ENCODE measurements around the gene HLA-DOB.

Gene HLA-DOB

DNA sequence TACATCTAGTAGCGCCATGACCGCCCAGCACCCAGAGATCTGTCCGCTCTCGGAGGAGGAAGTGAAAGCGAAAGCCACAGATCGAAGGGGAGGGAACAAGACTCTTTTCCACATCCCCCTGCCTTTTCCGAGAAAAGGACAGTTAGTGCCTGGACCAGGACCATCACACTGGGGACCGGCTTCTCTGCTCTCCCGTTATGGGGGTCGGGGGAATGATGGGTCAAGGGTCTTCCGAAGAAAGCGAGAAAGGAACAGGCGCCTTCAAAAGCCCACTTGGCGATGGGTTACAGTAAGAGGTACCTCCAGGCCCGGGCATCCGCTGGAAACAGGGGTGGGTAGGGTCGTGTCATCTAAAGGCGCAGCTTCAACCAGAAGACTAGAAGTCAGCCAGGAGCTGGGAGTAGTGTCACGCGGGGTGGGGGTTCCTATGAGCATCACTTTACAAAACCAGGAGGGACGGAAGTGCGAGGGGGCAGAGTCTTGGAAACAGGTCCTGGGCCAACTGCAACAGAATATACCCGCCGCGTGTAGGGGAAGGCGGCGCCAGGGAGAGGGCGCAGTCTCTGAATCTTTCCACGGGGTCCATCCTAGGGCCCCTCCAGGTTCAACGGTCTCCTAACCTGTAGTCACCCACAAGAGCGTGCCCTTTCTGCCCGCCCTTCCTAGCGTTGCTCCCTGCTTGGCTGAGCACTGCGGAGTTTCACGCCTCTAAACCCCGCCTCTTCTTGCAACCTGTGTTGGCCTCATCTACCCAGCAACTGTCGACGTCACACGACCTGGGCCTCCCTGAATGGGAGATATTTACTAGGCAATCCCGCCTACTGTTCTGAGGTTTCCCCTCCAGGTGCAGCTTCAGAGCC is 27.4 kb upstream of the HLA-DOB start, which contains the start of gene PSMB8:
Gene PSMB8, minus strand, starts transcription at position 69 of the 860 bp plus-strand sequence. Its CDS starts 51 bp downstream, at position 18.
- peak; percentile 35 to 96 (median 84) for DNase-seq

DNA sequence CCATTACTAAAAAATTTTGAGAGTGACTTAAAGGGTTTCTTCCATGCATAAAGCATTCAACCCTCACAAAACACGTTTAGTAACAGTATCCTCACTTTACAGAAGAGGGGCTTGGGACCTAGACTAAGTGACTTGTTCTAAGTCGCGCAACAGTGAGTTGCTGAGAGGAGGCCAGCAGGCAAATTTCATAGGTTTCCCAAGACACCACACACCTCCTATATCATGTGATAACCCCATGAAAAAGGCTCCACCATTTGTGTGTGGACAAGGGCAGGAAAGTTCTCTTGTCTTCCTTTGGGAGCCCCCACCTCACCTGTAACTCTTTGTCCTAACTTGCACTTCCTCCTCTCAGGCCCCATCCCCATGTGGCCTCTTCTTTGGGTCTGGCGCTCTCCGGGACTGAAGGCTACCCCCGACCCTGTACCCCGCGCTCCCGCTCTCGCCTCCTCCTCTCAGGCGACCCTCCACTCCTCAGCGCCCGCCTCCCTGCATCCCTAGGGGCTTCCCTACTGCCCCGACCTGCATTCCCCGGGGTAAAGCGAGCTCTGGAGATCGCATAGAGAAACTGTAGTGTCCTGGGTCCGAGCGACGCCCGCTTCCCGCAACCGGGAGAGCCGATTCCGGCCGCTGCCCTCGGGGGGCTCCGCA is 26.7 kb upstream of the HLA-DOB start:
- DNase-seq: no peak

DNA sequence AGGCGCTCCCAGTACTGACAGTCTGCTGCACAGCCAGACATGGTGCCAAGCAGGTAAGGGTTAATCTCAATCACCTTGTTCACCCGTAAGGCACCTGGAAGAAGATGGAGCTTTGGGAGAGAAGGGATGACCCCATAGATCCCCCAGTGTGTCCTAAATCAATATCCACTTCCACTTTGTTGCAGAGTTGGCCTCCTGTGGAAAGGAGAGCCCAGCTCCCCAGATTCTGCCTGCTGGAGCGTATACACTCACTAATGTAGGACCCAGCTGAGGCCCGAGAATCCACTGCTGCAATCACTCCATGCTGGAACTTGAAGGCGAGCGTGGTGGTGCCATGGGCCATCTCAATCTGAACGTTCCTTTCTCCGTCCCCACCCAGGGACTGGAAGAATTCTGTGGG is 25.9 kb upstream of the HLA-DOB start:
- DNase-seq: no peak

DNA sequence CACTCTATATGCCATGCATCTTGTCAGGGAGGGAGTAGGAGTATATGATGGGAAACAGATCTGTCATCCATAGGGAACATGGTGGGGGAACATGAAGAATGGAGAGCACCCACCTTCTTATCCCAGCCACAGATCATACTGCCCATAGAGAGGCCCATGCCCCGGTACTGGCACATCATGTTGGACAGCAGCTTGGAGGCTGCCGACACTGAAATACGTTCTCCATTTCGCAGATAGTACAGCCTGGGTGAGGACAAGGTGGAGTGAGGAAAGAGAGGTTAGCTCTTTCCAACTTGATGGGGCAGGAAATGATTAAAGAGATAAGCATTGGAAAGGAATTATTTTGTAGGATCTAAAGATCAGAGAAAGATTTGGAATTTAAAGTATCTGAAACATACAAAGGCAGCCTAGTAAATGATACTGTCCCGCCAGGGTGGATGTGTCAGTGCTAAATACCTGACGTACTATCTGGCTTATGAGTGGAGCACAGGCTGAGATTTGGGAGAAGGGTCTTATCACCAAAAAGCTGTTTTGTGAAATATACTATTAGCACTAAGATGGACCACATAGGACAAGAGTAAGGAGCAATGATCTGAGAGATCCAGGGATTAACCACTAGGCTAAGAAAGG is 25.3 kb upstream of the HLA-DOB start:
- no peak for DNase-seq

DNA sequence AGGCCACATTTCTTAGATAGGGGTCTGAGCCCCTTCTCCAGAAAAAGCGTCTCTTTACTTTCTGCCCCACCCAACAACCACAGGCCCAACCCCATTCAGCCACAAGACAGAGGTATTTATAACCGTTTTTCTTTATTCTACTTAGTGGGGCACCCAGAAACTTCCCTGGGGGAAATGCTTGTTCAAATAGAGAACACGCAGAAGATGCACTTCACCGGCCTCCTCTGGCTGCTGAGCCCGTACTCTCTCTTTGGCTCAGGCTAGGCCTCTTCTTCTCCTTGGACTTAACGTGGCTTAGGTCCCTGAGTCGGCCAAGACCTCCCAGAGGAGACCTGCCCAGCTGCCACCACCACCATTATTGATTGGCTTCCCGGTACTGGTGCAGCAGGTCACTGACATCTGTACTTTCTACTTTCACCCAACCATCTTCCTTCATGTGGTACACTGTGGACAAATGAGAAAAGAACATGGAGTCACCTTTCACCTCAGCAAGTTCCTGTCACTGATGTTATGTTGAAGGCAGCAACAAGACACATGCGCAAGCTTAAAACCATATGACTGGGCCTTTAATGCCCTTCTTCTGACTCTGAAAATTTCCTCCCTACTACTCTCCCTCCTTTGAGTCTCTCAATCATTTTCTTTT is 23.9 kb upstream of the HLA-DOB start:
- no peak for DNase-seq

DNA sequence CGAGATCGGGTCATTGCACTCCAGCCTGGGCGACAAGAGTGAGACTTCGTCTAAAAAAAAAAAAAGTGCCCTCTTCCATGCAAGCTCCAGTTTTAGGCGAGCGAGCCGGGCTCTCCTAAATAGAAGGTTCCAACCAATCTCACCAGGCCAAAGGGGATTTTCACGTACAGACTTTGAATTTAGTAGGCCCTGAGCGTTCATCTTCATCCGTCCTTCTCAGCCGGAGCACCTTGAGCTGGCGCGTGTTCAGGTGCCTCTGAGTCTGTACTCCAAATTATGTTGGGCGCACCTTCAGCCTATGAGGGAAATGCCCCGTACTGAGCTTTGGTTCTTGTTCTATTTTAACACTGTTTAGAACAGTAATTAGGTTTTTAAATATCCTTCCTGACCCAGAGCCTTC is 22.6 kb upstream of the HLA-DOB start:
- DNase-seq: no peak

DNA sequence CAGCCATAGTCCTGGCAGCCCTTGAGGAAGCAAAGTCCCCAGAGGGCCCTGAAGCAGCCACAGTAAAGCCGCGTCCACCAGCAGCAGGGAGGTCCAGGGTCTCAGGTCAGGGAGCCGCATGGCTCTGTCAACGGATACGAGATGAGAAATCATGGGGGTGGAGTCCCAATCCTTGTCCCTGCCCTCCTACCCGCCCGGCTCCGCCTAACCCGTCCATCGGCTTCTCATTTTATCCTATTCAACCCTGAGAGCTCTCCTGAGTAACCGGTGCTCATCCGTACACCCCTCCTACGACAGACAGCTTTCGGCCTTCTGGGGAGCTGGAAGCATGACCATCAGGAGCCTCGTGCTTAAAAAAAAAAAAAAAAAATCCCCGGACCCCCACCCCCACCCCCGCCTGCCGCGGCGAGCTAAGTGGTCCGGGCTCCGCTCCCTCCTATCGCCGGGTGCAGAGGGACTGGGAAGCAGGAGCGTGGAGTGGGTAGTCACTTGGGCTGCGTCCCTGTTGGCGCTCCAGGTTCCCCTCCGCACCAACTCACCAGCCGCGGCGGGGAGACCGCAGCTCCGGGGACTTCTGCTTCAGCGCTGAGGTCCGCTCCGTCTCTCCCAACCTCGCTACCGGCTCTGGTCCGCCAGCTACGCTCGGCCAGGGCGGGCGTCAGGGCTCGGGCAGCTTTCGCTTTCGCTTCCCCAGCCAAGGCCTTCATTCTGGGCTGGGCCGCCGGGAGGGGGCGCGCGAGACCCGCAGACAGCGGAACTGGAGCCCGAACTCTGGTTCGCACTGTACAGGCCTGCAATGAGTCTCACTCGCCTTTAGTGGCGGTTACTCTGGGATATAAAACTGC is 21.5 kb upstream of the HLA-DOB start, which contains the start of gene TAP2:
Gene TAP2, minus strand, starts transcription at position 626 of the 845 bp plus-strand sequence. Its CDS starts 506 bp downstream, at position 120.
- DNase-seq: peak; percentile 43 to 98 (median 87)

DNA sequence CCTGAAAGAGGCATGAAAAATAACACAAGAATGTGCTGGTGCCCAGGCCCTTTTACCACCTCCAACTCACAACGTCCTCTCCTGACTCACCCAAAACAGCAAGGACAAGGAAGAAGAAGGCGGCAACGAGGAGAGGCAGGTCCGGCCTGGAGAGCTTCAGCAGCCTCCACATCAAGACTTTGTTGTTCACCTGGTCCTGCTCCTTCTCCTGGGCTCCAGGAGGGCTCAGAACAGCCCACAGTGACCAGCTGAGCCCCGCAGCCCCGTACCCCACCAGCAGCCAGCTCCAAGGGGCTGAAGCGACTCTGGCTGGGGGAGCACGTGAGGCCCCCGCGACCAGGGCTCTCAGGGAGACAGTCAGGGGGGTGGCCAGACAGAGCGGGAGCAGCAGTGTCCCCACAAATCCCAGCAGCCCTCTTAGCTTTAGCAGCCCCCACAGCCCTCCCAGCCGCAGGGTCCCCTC is 20.9 kb upstream of the HLA-DOB start:
- peak in 2 of 56 donors; percentile 34 to 37 for DNase-seq

DNA sequence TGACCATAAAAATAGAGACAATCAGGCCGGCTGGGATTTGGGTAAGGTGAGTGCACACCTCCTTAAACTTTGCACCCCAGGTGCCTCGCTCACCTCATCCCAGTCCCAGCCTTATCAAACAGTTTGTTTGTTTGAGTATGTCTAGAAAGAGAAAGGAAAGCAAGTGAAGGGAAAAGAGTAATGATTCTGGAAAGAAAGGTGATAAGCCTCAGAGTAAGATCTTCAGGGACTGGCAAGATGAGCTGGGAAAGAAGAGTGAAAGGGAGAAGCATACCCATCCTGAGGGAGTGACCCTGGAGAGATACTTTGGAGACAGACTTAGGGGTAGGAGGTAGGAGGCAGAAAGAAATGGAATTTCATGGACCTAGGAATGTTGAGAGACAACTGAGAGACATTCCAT is 20.1 kb upstream of the HLA-DOB start:
- no peak for DNase-seq

DNA sequence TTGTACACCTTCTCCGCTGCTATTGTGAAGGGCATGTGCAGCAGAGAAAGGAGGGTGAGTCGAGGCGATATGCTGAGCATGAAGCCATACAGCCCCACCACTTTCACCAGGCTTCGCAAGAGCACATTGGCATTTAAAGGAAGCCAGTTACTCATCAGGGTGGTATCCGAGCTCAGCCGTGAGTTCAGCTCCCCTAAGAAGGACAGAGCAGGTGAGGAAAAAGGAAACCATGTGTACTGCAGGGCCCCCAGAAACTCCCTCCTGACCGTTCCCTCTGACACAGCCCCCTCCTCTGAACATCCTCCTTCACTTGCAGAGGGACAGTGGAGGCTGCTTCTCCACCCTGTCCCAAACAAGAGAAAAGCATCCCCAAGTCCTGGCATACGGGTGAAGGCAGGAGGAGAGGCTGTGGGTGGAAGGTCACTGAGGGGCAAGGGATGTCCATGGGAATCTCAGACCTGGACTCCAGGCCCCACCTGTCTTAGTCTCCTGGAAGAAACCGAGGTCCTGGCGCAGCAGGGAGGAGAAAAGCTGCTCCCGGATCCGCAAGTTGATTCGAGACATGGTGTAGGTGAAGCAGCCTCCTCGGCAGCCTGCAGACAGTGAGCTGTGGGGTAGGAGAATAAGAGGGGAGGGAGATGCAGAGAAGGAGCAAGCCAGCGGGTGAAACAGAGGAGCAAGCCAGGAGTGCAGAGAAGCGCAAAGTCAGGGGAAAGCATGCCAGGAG is 18.5 kb upstream of the HLA-DOB start:
- DNase-seq: no peak

DNA sequence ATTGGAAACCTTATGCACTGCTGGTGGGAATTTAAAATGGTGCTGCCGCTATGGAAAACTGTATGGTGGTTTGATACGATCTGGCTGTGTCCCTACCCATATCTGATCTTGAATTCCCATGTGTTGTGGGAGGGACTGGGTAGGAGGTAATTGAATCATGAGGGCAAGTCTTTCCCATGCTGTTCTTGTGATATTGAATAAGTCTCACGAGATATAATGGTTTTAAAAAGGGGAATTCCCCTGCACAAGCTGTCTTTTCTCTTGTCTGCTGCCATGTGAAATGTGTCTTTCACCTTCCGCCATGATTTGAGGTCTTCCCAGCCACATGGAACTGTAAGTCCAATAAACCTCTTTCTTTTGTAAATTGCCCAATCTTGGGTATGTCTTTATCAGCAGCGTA is 16.9 kb upstream of the HLA-DOB start:
- no peak for DNase-seq

DNA sequence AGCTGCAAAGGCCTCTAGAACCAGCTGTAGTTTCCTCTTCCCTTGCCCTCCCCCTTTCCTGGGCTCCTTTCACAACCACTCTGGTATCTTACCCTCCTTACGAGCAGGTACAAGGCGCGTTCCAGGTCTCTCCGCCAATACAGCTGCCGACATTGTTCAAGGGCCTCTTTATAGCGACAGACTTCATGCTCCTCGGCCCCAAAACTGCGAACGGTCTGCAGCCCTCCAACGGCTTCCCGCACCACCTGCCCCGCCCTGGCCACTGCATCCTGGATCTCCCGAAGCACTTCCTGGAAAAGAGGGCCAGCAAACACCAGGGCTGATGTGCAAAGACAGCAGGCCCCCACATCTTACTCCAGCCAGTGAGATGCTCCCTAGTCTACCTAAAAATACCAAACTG is 15.7 kb upstream of the HLA-DOB start:
- DNase-seq: no peak

DNA sequence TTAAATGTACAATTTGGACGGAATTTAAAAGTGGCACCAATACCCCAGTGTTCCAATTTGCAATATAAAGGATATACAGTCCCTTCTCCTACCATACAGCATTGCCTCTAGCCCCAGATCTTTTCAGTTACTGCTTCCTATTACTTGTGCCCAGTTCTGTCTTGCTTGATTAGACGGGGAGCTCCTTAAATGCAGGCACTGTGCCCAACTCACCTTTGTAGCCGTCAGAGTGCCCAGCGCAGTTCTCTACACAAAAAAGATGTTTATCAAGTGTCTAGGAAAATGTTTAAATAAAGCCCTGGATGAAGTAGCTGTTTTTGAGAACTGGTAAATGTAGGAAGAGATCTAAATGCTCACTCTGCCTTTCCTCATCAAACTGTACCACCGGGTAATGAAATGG is 14.1 kb upstream of the HLA-DOB start:
- no peak for DNase-seq

DNA sequence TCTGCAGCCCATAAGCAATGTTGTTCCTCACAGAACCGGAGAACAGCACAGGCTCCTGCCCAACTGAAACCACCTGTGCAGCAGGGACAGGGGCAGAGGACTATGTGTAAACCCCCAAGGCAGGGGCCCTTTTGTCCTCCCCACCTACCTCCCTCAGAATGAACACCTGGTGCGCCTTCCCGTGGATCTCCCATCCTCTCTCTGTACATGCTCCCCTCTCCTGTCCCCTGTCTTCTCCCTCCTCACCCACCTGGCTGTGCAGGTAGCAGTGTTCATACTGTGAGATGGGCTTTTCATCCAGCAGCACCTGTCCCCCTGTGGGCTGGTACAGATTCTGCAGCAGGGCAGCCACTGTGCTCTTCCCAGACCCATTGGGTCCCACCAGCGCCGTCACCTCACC is 13.2 kb upstream of the HLA-DOB start:
- DNase-seq: no peak

DNA sequence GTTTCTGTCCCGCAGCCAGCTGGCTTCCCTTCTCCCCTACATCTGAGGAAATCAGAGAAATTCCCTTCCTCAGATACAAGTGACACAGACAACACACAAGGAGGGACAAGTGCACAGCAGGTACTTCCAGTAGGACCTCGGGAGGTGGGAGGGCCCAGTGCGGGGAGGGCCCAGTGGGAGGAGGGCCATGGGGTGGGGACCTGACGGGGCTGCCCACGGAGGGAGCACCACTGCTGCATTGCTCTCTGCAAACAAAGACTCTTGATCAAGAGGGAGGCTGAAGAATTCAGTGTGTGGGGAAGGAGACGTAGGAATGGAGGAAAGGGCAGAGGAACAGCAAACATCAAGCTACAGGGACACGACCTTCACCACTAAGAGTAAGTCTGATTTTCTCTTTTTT is 12.7 kb upstream of the HLA-DOB start:
- DNase-seq: no peak

DNA sequence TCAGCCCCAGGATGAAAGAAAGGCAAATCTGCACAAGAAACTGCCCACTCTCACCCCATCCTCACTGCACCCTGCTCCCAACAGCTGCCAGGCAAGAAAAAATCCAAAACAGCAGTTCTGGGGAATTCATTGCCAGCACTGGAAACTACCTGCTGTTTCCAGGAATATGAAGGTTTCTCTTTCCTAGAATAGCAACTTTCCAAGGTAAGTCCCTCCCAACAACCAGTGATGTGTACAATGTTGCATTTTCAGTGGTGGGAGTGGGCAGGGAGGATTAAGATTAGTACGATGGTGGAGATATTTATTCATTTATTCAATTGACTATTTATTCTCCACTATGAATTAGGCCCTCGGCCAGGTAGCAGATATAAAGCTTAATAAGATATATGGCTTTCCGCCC is 10.2 kb upstream of the HLA-DOB start:
- no peak for DNase-seq

DNA sequence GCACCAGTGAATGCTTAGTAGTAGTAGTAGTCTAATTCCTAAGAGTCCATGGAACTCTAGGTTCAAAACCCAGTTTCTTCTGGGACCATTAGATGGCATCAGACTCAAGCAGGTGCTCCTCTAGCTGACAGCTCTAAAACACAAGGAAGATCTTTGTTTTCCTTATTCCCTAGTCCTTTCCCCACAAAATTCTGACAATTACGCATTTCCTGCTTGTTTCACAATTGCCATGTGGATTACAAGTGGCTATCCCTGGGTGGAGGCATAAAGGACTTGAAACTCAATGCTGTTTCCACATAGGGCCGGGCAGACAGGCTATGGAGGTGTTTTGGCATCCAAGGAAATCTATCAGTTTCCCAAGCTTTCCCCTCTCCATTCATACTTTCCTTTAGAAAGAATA is 9.2 kb upstream of the HLA-DOB start:
- no peak for DNase-seq

DNA sequence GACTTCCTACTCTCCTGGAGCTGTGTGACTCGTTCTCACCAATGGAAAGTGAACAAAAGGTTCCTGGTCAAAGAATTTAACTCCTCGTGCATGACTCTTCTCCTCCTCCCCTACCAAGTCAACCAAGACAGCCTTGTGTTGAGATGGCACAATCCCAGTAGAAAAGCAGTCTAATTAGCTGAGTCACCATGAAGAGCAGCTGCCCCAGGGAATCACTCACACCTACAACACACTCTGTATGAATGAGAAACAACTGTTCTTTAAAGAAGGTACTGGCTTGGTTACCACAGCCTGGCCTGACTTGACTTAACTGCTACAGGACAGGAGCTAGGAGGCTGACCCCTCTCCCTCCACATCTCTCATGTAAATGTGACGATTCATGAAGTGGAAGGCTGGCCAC is 2.9 kb upstream of the HLA-DOB start:
- DNase-seq: no peak

DNA sequence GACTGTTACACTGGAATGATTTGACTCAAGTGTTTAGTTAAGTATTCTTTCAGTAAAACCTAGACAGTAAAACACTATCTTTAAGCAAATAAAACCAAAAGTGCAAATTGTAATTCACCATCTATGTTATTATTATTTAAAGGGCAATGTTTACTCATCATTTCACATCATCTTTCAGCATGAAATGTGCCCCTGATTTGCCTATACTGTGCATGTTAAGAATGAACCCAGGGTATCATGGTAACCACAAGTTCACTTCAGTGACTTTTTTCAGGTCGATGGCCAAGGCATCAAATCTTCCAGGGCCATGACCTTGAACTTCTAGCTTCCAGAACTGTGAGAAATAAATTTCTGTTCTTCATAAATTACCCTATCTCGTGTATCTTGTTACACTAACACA is 2.1 kb upstream of the HLA-DOB start:
- no peak for DNase-seq

DNA sequence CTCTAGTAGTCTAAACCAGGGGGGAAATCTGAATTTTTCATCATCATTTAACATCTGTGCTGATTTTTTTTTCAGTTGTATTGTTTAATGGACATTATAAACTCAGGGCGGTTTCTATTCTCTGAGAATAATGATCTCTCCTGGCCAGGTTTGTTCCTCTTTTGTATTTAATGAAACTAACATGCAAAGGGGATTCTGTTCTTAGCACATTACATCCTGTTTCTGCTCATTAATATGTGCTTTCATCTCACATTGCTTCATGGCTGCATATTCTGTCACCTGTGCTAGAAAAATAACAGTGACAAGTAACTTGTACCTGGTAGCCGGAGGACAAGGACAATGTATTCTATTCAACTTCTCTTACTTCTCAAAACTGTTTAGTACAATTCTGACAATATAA is 806 bp downstream of the HLA-DOB start:
- no peak for DNase-seq

Data from amygdala (tissue), 56 donors.